AG08395 (cell line): ENCODE results near the gene ELAVL2.

Experiments used
- DNase-seq: peaks from one replicate; pipeline ENCODE4 v3.0.0; 2012; ENCODE audit warnings: mixed read lengths, low spot score

The ELAVL2 gene

GRCh38 chr9:23821375-23822181 lies 4.5 kb downstream of the ELAVL2 start:
- no peak for DNase-seq

GRCh38 chr9:23820451-23821374 lies 5.3 kb downstream of the ELAVL2 start:
- DNase-seq = no peak

GRCh38 chr9:23819403-23819802 lies 6.6 kb downstream of the ELAVL2 start:
- no peak for DNase-seq

- DNase-seq = no peak
Observed at GRCh38 chr9:23814243-23814642, 11.8 kb downstream of the ELAVL2 start.

- DNase-seq = no peak
Observed at GRCh38 chr9:23812673-23813072, 13.4 kb downstream of the ELAVL2 start.

- DNase-seq = no peak
Observed at GRCh38 chr9:23811633-23812032, 14.4 kb downstream of the ELAVL2 start.

- DNase-seq = no peak
Observed at GRCh38 chr9:23803216-23803615, 22.8 kb downstream of the ELAVL2 start.

GRCh38 chr9:23801523-23801922 lies 24.5 kb downstream of the ELAVL2 start:
- DNase-seq = no peak

- DNase-seq = no peak
Observed at GRCh38 chr9:23799521-23799920, 26.5 kb downstream of the ELAVL2 start.

- DNase-seq = no peak
Observed at GRCh38 chr9:23798325-23798724, 27.7 kb downstream of the ELAVL2 start.

GRCh38 chr9:23796209-23796608 lies 29.8 kb downstream of the ELAVL2 start:
- DNase-seq = no peak

GRCh38 chr9:23790351-23791260 lies 35.4 kb downstream of the ELAVL2 start:
- DNase-seq = no peak

- no peak for DNase-seq
Observed at GRCh38 chr9:23789529-23790254, 36.3 kb downstream of the ELAVL2 start.

- DNase-seq = no peak
Observed at GRCh38 chr9:23784962-23785361, 41.1 kb downstream of the ELAVL2 start.

- no peak for DNase-seq
Observed at GRCh38 chr9:23783509-23783908, 42.5 kb downstream of the ELAVL2 start.

- DNase-seq = no peak
Observed at GRCh38 chr9:23779220-23779619, 46.8 kb downstream of the ELAVL2 start.

- no peak for DNase-seq
Observed at GRCh38 chr9:23777328-23777727, 48.7 kb downstream of the ELAVL2 start.

- DNase-seq = no peak
Observed at GRCh38 chr9:23775549-23775948, 50.5 kb downstream of the ELAVL2 start.

GRCh38 chr9:23774266-23774665 lies 51.8 kb downstream of the ELAVL2 start:
- DNase-seq = peak; percentile 47

- no peak for DNase-seq
Observed at GRCh38 chr9:23772385-23772783, 53.7 kb downstream of the ELAVL2 start.

- no peak for DNase-seq
Observed at GRCh38 chr9:23771746-23772384, 54.2 kb downstream of the ELAVL2 start.
